RWPE2 (cell line): ENCODE data around the gene DSG1.

ENCODE experiments used
- ATAC-seq: fragments of 200-7000 bp; cut with Tn5 transposase; 3 replicates; pipeline ENCODE4 v1.9.1; 2021; ENCODE audit warnings: low read depth
- DNase-seq: peaks from one replicate; pipeline ENCODE4 v3.0.0-alpha.2; 2020; ENCODE audit warnings: low spot score
- H3K27ac ChIP-seq: fragments of 450-650 bp; 2 replicates; pipeline ENCODE4 v1.5.1; 2017; ENCODE audit warnings: mild to moderate bottlenecking; ENCODE audit not compliant: poor library complexity, severe bottlenecking
- H3K27me3 ChIP-seq: fragments of 250-450 bp; sonication (Bioruptor Pico); 2 replicates; pipeline ENCODE4 v1.5.1; 2021; ENCODE audit warnings: mild to moderate bottlenecking, moderate library complexity; ENCODE audit not compliant: insufficient read depth, poor library complexity, severe bottlenecking
- H3K36me3 ChIP-seq: fragments of 250-450 bp; sonication (Bioruptor Pico); 2 replicates; pipeline ENCODE4 v1.5.1; 2020; ENCODE audit warnings: low read depth, mild to moderate bottlenecking, moderate library complexity
- H3K4me1 ChIP-seq: fragments of 250-450 bp; sonication (Bioruptor Pico); 2 replicates; pipeline ENCODE4 v1.5.1; 2021; ENCODE audit warnings: mild to moderate bottlenecking, moderate library complexity; ENCODE audit not compliant: insufficient read depth, poor library complexity, severe bottlenecking
- H3K4me3 ChIP-seq: fragments of 250-450 bp; sonication (Bioruptor Pico); 2 replicates; pipeline ENCODE4 v1.5.1; 2021; ENCODE audit warnings: mild to moderate bottlenecking, moderate library complexity; ENCODE audit not compliant: severe bottlenecking
- H3K9me3 ChIP-seq: fragments of 250-450 bp; sonication (Bioruptor Pico); 2 replicates; pipeline ENCODE4 v1.5.1; 2021; ENCODE audit warnings: mild to moderate bottlenecking, moderate library complexity; ENCODE audit not compliant: severe bottlenecking
- TF ChIP-seq, protein P1 (sequence below): fragments of 450-650 bp; IDR thresholded peaks from one replicate; pipeline ENCODE4 v1.5.1; 2017; ENCODE audit warnings: mild to moderate bottlenecking, moderate library complexity; ENCODE audit not compliant: poor library complexity, severe bottlenecking

The DSG1 gene

DNA sequence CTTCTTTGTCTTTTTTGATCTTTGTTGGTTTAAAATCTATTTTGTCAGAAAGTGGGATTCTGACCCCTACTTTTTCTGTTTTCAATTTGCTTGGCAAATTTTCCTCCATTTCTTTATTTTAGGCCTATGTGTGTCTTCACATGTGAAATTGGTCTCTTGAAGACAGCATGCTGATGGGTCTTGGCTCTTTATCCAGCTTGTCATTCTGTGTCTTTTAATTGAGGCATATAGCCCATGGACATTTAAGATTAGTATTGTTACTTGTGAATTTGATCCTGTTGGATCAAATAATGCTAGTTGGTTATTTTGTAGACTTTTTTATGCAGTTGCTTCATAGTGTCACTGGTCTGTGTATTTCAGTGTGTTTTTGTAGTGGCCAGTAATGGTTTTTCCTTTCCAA, 26.3 kb upstream of the DSG1 start:
- ATAC-seq (no peak), DNase-seq (no peak)
- Histone ChIP-seq H3K36me3 (no peaks in the 10 kb centered on the region), H3K9me3 (no peaks in the 10 kb centered on the region), H3K27ac (no peak overlapping the region), H3K4me1 (no peaks in the 10 kb centered on the region), H3K27me3 (no peaks in the 10 kb centered on the region), H3K4me3 (no peak overlapping the region)
- TF ChIP-seq, protein P1, sequence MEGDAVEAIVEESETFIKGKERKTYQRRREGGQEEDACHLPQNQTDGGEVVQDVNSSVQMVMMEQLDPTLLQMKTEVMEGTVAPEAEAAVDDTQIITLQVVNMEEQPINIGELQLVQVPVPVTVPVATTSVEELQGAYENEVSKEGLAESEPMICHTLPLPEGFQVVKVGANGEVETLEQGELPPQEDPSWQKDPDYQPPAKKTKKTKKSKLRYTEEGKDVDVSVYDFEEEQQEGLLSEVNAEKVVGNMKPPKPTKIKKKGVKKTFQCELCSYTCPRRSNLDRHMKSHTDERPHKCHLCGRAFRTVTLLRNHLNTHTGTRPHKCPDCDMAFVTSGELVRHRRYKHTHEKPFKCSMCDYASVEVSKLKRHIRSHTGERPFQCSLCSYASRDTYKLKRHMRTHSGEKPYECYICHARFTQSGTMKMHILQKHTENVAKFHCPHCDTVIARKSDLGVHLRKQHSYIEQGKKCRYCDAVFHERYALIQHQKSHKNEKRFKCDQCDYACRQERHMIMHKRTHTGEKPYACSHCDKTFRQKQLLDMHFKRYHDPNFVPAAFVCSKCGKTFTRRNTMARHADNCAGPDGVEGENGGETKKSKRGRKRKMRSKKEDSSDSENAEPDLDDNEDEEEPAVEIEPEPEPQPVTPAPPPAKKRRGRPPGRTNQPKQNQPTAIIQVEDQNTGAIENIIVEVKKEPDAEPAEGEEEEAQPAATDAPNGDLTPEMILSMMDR, result no peak

DNA sequence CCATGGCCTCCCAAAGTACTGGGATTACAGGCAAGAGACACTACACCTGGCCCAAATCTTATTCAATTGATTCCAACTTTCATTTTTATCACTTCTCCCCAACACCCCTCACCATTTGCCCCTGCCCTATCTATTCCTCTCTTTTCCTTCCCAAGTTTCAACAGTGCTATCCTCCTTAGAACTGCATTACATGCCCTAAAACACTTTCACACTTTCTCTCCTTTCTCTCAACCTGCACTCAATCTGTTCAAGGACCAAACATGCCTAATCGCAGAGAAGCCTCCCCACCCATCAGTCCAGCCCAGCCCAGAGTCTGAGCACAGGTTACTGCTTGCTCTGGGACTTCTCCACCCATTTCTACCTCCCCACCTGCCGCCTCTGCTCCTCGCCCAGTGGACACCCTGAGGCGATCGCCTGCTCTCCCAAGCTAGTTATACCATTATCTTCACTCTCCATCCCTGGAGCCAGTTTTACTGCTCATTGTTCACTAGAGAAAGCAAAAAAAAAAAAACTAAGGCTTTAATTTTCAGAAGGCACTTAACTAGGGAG, 23.7 kb upstream of the DSG1 start:
- Histone ChIP-seq H3K36me3 (no peaks in the 10 kb centered on the region), H3K9me3 (no peaks in the 10 kb centered on the region), H3K4me3 (no peak overlapping the region), H3K4me1 (peaks cover 6% of the 10 kb centered on the region), H3K27me3 (no peaks in the 10 kb centered on the region), H3K27ac (no peak overlapping the region)
- DNase-seq (peak; percentile 47), ATAC-seq (peak; percentile 74)
- TF ChIP-seq, protein P1, result no peak

DNA sequence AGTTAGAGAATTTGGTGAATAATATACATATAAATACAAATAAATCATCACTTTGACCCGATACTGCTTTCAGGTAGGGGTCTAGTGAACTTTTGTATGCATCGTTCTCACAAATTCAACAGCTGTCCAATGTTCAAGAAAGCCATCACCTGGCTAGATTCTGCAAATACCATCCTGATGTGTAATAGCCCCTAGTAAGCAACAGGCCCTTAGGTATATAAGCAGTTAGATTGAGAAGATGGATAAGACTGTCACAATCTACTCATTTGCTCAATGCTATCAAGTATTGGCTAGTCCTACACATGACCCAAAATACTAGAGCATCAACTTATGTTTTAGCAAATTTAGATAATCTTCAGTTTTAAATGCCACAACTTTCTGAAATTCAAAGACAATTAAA, 20.7 kb upstream of the DSG1 start:
- Histone ChIP-seq H3K4me3 (no peak overlapping the region), H3K36me3 (no peaks in the 10 kb centered on the region), H3K27ac (no peak overlapping the region), H3K9me3 (no peaks in the 10 kb centered on the region), H3K4me1 (peaks cover 6% of the 10 kb centered on the region), H3K27me3 (no peaks in the 10 kb centered on the region)
- TF ChIP-seq, protein P1, result no peak
- ATAC-seq, result peak; percentile 74; the same call in 2 of the 3 replicates
- DNase-seq, result no peak

DNA sequence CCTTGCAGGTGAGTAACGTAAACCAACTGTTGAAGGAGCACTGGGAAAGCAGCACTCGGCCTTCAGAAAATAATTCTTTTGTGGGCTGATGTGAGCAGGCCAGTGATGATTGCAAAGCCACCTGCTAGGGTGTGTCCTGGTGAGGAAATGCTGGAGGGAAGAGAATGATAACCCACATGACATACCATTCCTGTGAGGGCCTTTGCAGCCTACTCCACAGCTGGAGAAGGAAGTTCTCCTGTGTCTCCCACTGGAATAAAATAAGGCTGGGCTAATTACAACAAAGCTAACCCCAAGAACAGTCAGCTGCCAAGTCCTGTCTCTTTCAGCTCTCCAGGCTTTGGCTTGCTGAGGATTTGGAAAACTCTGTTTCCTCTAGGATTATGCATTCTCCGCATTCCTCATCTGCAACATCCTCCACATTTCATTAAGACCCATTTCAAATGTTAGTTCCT, 16.7 kb upstream of the DSG1 start:
- H3K4me3 ChIP-seq, result no peak overlapping the region
- H3K4me1 ChIP-seq, result peaks cover 21% of the 10 kb centered on the region
- TF ChIP-seq, protein P1, result no peak
- no peaks in the 10 kb centered on the region for H3K27me3 ChIP-seq
- no peak overlapping the region for H3K27ac ChIP-seq
- no peaks in the 10 kb centered on the region for H3K36me3 ChIP-seq
- DNase-seq (no peak), ATAC-seq (peak; percentile 23; the same call in 1 of the 3 replicates)
- H3K9me3 ChIP-seq, result no peaks in the 10 kb centered on the region

DNA sequence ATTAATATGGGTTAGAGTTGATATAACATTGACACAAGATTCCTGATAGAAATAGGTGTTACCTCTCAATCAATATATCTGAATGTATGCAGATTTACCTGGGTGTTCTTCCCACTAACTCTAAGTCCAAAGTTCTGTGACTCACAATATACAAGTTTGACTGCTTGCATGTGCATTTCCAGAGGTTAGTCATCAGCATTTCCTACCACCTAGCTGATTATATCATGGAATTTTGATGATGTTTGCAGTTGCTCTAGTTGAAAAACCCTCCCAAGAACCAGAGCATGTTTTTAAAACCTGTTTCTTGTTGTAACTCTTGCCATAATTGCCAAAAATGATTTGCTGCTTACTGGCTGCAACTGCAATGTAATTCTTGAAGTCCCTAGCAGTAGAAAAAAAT, 15.0 kb upstream of the DSG1 start:
- peak; percentile 91 for ATAC-seq
- no peaks in the 10 kb centered on the region for H3K9me3 ChIP-seq
- no peak overlapping the region for H3K4me3 ChIP-seq
- H3K4me1 ChIP-seq, result peaks cover 16% of the 10 kb centered on the region
- H3K36me3 ChIP-seq, result no peaks in the 10 kb centered on the region
- peak overlapping the region; percentile 62 for H3K27ac ChIP-seq
- TF ChIP-seq, protein P1, result no peak
- DNase-seq, result no peak
- H3K27me3 ChIP-seq, result no peaks in the 10 kb centered on the region
